Measurements from ENCODE around the gene ATP4B.

The ATP4B gene

DNA sequence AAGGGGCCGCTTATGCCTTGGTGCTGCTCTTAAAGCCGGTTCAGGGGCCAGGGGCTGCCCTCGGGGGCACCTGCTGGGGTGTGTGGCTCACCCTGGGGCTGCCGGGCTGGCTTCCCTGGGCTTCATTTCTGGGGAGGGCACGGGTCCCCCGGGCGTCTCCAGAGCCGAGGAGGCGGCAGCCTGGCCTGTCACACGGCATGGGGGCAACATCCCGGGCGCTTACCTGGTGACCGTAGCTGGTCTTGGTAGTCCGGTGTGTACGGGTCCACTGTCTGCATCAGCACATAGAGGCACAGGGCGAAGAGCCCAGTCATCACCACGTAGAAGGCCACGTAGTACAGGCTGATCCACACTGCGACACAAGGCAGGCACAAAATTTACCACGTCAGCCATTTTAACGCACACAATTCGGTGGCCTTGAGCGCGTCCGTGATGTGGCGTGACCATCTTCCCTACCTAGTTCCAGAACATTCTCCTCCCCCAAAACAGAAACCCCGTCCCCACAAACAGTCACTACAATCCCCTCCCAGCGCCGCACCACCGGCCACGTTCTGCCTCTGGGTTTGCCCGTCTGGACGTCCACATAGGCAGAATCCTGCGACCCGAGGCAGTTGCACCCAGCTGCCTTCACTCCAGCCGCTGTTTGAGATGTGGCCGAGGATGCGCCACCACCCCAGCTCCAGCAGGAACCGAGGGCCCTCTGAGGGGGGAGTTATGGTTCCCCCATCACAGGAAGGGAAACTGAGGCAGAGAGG is 3.2 kb downstream of the ATP4B start:
- H3K4me1 ChIP-seq, result no peaks in the 10 kb centered on the region
- intact Hi-C loops (cut with DNase I; ENCODE audit: low total_unique reads), result no loop called here
- H3K4me3 ChIP-seq, result no peak overlapping the region
- H3K9me3 ChIP-seq, result no peaks in the 10 kb centered on the region
- H3K27me3 ChIP-seq, result peaks cover 0 to 31% of the 10 kb centered on the region in 2 donors
- no peaks in the 10 kb centered on the region for H3K36me3 ChIP-seq
- no peak overlapping the region for H3K27ac ChIP-seq
- TF ChIP-seq, protein P1, sequence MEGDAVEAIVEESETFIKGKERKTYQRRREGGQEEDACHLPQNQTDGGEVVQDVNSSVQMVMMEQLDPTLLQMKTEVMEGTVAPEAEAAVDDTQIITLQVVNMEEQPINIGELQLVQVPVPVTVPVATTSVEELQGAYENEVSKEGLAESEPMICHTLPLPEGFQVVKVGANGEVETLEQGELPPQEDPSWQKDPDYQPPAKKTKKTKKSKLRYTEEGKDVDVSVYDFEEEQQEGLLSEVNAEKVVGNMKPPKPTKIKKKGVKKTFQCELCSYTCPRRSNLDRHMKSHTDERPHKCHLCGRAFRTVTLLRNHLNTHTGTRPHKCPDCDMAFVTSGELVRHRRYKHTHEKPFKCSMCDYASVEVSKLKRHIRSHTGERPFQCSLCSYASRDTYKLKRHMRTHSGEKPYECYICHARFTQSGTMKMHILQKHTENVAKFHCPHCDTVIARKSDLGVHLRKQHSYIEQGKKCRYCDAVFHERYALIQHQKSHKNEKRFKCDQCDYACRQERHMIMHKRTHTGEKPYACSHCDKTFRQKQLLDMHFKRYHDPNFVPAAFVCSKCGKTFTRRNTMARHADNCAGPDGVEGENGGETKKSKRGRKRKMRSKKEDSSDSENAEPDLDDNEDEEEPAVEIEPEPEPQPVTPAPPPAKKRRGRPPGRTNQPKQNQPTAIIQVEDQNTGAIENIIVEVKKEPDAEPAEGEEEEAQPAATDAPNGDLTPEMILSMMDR (IDR thresholded peaks at IDR 0.05), result no peak
- peak in 1 of 2 donors; percentile 61 for DNase-seq

DNA sequence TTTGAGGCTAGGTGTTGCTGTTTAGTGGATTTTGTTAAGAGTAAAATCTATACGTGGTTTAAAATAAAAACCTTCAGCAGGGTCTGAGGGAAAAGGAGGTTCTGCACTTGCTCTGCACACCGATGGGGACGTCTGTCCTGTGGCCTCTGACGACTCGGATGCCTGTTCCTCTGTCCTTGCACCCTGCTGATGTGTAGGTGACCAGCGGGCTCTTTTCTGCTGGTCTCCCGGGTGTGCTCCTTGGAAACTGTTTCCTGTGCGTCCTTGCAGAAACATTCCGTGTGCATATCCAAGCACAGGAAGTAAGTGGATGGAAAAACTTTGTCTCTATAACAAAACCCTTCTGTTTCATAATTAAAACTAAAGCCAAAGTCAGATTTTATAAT is 3.8 kb downstream of the ATP4B start:
- TF ChIP-seq, protein P1 (IDR thresholded peaks at IDR 0.05), result no peak
- intact Hi-C loops (cut with DNase I; ENCODE audit: low total_unique reads), result no loop called here
- DNase-seq, result peak in 1 of 2 donors; percentile 16
- Histone ChIP-seq H3K9me3 (no peaks in the 10 kb centered on the region), H3K36me3 (no peaks in the 10 kb centered on the region), H3K4me3 (no peak overlapping the region), H3K4me1 (no peaks in the 10 kb centered on the region), H3K27ac (no peak overlapping the region), H3K27me3 (peaks cover 0 to 31% of the 10 kb centered on the region in 2 donors)

DNA sequence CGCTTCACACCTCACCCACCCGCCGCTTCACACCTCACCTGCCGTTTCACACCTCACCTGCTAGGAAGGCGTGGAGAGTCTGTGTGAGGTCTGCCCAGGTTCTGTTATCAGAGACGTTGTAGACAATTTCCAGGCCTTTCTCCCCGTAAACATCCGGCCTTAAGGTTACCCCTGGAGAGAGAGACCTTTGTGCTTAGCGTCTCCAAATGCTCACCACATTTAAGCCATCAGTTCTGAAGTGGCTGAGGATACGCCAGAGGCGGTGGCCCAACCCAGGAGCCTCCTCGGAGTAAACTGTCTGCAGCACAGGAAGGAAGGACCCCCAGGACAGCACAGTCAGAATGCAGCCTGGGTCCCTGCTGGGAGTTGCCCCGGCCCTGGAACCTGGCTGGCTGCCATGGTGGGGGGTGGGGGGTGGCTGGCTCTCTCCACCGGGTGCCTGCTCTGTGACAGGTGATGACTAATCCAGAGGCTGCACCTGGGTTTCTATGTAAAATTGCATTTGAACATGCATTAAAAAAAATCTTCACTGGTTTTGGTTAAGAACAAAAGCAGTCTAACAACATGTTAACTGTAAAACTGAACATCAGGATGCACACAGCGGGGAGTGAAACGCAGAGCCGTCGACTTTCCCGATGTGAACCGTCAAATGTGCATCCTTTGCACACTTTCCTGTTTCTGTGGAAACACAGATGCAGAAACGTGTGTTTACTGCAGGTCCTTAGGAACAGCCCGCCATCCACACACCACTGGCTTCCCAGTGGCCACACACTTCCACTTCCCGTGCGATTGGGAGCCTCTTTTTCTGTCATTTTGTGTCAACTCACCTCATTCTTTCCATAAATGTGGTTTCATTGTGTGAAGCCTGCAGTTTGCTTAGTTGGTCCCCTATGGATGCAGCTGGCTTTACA is 4.5 kb downstream of the ATP4B start:
- peak in 1 of 2 donors; percentile 58 for DNase-seq
- Histone ChIP-seq H3K36me3 (no peaks in the 10 kb centered on the region), H3K4me3 (no peak overlapping the region), H3K27me3 (peaks cover 0 to 25% of the 10 kb centered on the region in 2 donors), H3K27ac (no peak overlapping the region), H3K4me1 (no peaks in the 10 kb centered on the region), H3K9me3 (no peaks in the 10 kb centered on the region)
- TF ChIP-seq, protein P1 (IDR thresholded peaks at IDR 0.05), result no peak
- intact Hi-C loops (cut with DNase I; ENCODE audit: low total_unique reads), result no loop called here

DNA sequence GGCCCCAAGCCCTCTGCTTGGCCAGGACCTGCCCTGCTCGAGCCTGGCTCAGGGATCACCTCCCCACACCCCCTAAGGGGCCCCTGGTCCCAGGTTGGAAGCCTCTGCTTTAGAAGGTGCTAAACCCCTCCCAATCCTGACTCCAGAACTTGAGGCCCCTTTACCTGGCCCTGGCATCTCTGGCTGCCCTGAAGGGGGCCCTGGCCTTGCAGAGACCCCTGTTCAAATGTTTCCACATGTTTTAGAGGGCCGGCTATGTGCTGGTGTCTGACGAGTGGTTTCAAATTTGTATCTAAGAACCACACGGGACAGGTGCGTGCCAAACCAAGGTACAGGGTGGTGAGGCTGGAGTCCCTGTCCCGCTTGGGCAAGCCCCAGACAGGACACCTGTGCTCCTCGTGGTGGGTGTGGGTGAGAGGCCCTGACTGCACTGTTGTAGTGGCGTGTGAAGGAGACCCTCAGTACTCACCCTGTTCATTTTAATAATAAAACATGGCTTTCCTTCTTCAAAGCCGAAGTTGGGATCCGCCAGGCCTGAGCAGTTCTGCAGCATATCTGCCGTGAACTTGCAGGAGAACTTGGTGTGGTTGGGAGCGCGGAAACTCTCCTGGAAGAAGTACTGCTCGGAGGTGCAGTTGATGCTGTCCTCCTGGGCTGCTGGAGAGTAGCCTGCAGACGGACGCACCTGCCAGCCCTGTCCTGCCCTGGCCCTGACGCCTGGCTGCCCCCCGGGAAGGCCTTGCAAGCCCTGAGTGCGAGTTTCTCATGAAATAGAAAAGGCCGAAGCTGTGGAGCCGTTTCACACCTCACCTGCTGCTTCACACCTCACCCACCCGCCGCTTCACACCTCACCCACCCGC is 5.4 kb downstream of the ATP4B start:
- H3K27ac ChIP-seq, result no peak overlapping the region
- no peak overlapping the region for H3K4me3 ChIP-seq
- no peaks in the 10 kb centered on the region for H3K36me3 ChIP-seq
- peak; percentile 11 to 47 for DNase-seq
- peaks cover 0 to 6% (median 4%) of the 10 kb centered on the region in 4 donors for H3K4me1 ChIP-seq
- TF ChIP-seq, protein P1 (IDR thresholded peaks at IDR 0.05), result no peak
- intact Hi-C loops (cut with DNase I; ENCODE audit: low total_unique reads), result no loop called here
- H3K9me3 ChIP-seq, result no peaks in the 10 kb centered on the region
- peaks cover 0 to 16% of the 10 kb centered on the region in 2 donors for H3K27me3 ChIP-seq

Measured in tibial artery (tissue), 4 donors.